Measurements from ENCODE around the gene SEMA4D.
A peak's percentile ranks its signal among the peaks of the same experiment; 100 is the strongest.

GRCh38 chr9:89475891-89476440, 21.9 kb downstream of the SEMA4D start:
- TF ChIP-seq CTCF (IDR thresholded peaks at IDR 0.05 in 8 of 11, conservative IDR thresholded peaks at IDR 0.05 in 3 of 11) (no peak), POLR2AphosphoS5 (IDR thresholded peaks at IDR 0.05) (peak in 1 of 3 donors; percentile 20), POLR2A (IDR thresholded peaks at IDR 0.05) (no peak)

All from spleen (tissue), 7 donors.